Cardiac muscle cell (in vitro differentiated cells and primary cell): Measurements from ENCODE around the gene PRICKLE2. TPM values are rescaled to one million over a fixed set of nuclear protein-coding genes. Genes with fewer than 3 reads are reported as not detected.

Experiments
- DNase-seq, 2 donors: peaks; one replicate each; pipeline versions ENCODE4 v3.0.0 to v3.0.0-alpha.2; 2010 to 2017; ENCODE audit warnings: low read depth in 1 of 2, low spot score in 1 of 2
- H3K27ac ChIP-seq: fragments of 200-600 bp; sonication (generic); 2 replicates; pipeline ENCODE4 v1.5.1; 2016
- H3K27me3 ChIP-seq: fragments of 200-600 bp; sonication (generic); 2 replicates; pipeline ENCODE4 v1.6.0; 2016; ENCODE audit warnings: control low read depth
- H3K36me3 ChIP-seq: fragments of 200-600 bp; sonication (generic); 2 replicates; pipeline ENCODE4 v1.5.1; 2016; ENCODE audit warnings: control low read depth
- H3K4me1 ChIP-seq: fragments of 200-600 bp; sonication (generic); 2 replicates; pipeline ENCODE4 v1.8.1; 2017; ENCODE audit warnings: low read depth, mild to moderate bottlenecking, mixed run types
- H3K4me3 ChIP-seq: fragments of 200-600 bp; sonication (generic); 2 replicates; pipeline ENCODE4 v1.5.1; 2016; ENCODE audit warnings: mild to moderate bottlenecking
- H3K9me3 ChIP-seq: fragments of 200-600 bp; sonication (generic); 2 replicates; pipeline ENCODE4 v1.5.1; 2017; ENCODE audit warnings: low read depth, mild to moderate bottlenecking, control low read depth
- CTCF ChIP-seq: IDR thresholded peaks from 2 replicates; pipeline ENCODE4 v1.5.1; 2012; ENCODE audit warnings: low read depth, mild to moderate bottlenecking, low read length
- polyA plus RNA-seq: library from polyadenylated mRNA; unstranded; fragments of >200 nt; fragmentation: Nextera tagmentation; extraction: Ambion mirVana; gene quantifications from 2 replicates; pipeline ENCODE4 v1.2.1, GENCODE V29; 2016
- total RNA-seq: library from RNA; depleted of rRNA; stranded (reverse); fragments of >200 nt; gene quantifications from 2 replicates; pipeline ENCODE4 v1.2.3, GENCODE V29; 2016

Gene PRICKLE2
- total and polyA plus RNA-seq, 2 experiments from 2014 or later = 4.3 to 11.7 TPM

DNA sequence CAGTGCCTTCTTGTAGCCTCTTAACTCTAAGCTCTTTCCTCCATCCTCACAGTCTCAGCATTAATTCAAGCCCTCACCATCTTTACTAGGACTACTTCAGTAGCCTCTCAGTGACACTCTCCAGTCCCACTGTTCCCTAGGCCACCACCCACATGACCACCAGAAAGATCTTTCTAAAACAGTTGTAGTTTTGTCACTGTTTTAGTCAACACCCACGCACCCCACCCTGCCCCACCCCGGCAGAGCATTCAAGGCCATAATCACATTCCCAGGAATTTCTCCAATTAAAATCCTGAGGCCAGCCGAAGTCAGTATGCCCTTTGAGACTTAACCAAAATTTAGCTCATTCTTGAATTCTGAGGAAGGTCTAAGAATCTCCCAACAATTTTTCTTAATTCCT, 170.8 kb downstream of the PRICKLE2 start:
- Histone ChIP-seq H3K27ac (no peak overlapping the region), H3K4me3 (no peak overlapping the region), H3K4me1 (peaks cover 4% of the 10 kb centered on the region), H3K27me3 (no peaks in the 10 kb centered on the region), H3K36me3 (no peaks in the 10 kb centered on the region), H3K9me3 (no peaks in the 10 kb centered on the region)
- no peak for TF ChIP-seq CTCF
- no peak for DNase-seq

GRCh38 chr3:64053581-64053980, 171.7 kb downstream of the PRICKLE2 start:
- H3K36me3 ChIP-seq = no peaks in the 10 kb centered on the region

DNA sequence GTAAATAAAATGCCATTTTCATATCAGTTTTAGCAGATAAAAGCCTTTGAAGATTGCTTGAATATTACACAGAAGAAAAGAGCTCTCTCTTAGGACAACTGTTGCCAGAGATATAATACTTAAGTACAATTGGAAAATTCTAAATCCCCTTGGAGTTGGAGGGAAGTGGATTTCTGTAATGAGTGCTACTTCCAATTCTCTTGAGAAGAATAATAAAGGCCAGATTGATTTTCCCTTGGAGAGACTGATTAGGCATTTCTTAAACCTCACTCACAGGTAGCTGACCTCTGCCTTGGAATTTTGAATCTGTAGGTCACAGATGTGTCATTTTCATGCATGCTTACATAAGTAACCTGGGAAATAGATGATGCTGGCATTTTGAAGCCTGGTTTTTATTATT, 172.1 kb downstream of the PRICKLE2 start:
- peaks cover 4% of the 10 kb centered on the region for H3K4me1 ChIP-seq
- H3K27me3 ChIP-seq = no peaks in the 10 kb centered on the region
- no peak overlapping the region for H3K4me3 ChIP-seq
- H3K36me3 ChIP-seq = no peaks in the 10 kb centered on the region
- H3K27ac ChIP-seq = no peak overlapping the region
- TF ChIP-seq CTCF = no peak
- DNase-seq = no peak
- H3K9me3 ChIP-seq = no peaks in the 10 kb centered on the region

More at GRCh38 chr3:64053581-64053980, 171.7 kb downstream of the PRICKLE2 start:
- H3K27me3 ChIP-seq = no peaks in the 10 kb centered on the region
- TF ChIP-seq CTCF = no peak
- H3K4me3 ChIP-seq = no peak overlapping the region
- DNase-seq = no peak
- H3K9me3 ChIP-seq = no peaks in the 10 kb centered on the region
- H3K27ac ChIP-seq = no peak overlapping the region
- peaks cover 4% of the 10 kb centered on the region for H3K4me1 ChIP-seq

DNA sequence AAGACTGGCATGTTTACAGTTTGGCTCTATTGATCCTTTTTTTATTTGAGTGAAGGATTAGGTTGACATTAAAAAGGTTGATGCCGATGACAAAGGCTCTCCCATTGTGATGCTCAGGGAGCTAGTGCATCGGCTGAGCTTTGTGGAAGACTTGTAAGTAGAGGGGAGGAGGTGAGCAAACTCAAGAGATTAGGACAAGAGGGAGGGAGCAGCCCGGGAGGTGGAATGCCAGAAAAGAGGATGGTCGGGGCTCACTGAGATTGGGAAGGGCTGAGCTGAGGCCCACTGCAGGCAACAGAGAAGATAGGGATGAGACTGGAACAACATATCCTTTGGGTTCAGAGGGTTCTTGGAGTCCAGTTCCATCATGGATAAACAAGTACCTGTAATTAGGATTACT, 175.4 kb downstream of the PRICKLE2 start:
- Histone ChIP-seq H3K4me3 (no peak overlapping the region), H3K27ac (no peak overlapping the region), H3K36me3 (no peaks in the 10 kb centered on the region), H3K4me1 (no peaks in the 10 kb centered on the region), H3K27me3 (no peaks in the 10 kb centered on the region), H3K9me3 (no peaks in the 10 kb centered on the region)
- no peak for TF ChIP-seq CTCF
- no peak for DNase-seq

DNA sequence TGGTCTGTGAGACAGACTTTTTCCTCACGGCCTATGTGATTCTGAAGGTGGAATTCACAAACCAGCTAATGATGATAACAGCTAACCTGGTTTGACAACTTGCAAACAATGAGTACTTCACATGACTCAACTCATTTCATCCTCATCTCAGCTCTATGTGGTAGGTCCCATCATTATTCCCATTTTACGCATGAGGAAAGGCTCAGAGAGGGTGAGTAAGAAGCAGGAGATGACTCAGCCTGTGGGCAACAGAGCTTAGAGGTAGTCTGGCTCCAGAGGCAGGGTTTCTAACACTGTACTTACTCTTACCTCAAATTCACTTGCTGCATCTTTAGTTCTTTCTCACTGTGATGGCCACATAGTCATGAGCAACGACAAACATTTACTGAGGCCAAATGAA, 176.1 kb downstream of the PRICKLE2 start:
- DNase-seq = no peak
- no peak for TF ChIP-seq CTCF
- no peaks in the 10 kb centered on the region for H3K9me3 ChIP-seq
- H3K27me3 ChIP-seq = no peaks in the 10 kb centered on the region
- H3K27ac ChIP-seq = no peak overlapping the region
- no peaks in the 10 kb centered on the region for H3K4me1 ChIP-seq
- no peak overlapping the region for H3K4me3 ChIP-seq
- no peaks in the 10 kb centered on the region for H3K36me3 ChIP-seq

- Histone ChIP-seq H3K9me3 (no peaks in the 10 kb centered on the region), H3K36me3 (no peaks in the 10 kb centered on the region), H3K27ac (no peak overlapping the region), H3K27me3 (no peaks in the 10 kb centered on the region), H3K4me3 (no peak overlapping the region), H3K4me1 (no peaks in the 10 kb centered on the region)
- DNase-seq = peak in 1 of 2 donors; percentile 44
- no peak for TF ChIP-seq CTCF
These were observed 176.6 kb downstream of the PRICKLE2 start for GRCh38 chr3:64048631-64049061.
